ENCODE results near the gene SFMBT2. TPM values are rescaled to one million over a fixed set of nuclear protein-coding genes. Genes with fewer than 3 reads are reported as not detected.

Gene SFMBT2
- total and polyA plus RNA-seq, 8 donors, result 4.1 to 12.6 (median 5.2) TPM

DNA sequence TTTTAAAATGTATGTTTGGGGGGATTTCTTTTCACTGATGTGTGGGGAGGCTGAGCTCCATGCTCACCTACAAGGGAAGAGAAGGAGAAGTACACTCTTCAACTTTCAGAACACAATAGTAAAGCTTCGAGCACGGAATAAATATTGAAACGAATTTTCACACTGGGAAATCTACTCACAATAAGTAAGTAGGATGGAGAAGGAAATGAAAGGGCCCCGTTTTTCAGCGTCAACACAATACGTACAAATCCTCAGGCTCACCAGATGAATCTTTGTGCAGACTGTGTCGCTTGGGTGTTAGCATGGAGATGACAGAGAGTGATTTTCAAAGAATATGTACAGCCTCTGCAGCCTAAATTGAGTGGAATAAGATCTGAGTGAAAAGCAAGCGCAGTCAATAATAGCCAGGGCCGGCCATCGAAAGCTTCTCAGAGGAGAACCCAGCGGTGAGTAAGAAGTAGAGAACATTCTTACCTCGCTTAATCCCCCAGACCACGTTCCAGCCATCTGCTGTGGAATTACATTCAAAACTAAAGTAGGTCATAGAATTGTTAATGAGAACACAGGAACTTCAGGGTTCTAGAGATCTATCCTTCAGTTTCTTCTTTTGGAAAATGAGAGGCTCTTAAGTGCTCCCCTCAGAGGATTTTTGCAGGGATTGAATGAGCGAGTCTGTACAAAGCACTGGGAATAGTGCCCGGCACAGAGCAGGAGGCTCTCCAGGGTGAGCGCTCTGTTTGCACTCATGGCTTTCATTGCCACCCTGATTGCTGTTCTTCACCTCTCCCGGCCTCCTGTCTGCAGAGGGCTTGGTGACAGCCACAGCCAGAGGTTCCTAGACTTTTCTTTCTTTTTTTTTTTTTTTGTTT lies 292.8 kb downstream of the SFMBT2 start:
- H3K27me3 ChIP-seq, result no peaks in the 10 kb centered on the region
- no peaks in the 10 kb centered on the region for H3K36me3 ChIP-seq
- no peak for DNase-seq
- TF ChIP-seq, protein P1, sequence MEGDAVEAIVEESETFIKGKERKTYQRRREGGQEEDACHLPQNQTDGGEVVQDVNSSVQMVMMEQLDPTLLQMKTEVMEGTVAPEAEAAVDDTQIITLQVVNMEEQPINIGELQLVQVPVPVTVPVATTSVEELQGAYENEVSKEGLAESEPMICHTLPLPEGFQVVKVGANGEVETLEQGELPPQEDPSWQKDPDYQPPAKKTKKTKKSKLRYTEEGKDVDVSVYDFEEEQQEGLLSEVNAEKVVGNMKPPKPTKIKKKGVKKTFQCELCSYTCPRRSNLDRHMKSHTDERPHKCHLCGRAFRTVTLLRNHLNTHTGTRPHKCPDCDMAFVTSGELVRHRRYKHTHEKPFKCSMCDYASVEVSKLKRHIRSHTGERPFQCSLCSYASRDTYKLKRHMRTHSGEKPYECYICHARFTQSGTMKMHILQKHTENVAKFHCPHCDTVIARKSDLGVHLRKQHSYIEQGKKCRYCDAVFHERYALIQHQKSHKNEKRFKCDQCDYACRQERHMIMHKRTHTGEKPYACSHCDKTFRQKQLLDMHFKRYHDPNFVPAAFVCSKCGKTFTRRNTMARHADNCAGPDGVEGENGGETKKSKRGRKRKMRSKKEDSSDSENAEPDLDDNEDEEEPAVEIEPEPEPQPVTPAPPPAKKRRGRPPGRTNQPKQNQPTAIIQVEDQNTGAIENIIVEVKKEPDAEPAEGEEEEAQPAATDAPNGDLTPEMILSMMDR (IDR thresholded peaks at IDR 0.05), result no peak
- no peaks in the 10 kb centered on the region for H3K9me3 ChIP-seq
- H3K4me3 ChIP-seq, result no peak overlapping the region
- no peak overlapping the region for H3K27ac ChIP-seq
- intact Hi-C loops (cut with DNase I), result no loop called here
- H3K4me1 ChIP-seq, result peaks cover 0 to 6% of the 10 kb centered on the region in 2 donors
- ATAC-seq, result no peak

DNA sequence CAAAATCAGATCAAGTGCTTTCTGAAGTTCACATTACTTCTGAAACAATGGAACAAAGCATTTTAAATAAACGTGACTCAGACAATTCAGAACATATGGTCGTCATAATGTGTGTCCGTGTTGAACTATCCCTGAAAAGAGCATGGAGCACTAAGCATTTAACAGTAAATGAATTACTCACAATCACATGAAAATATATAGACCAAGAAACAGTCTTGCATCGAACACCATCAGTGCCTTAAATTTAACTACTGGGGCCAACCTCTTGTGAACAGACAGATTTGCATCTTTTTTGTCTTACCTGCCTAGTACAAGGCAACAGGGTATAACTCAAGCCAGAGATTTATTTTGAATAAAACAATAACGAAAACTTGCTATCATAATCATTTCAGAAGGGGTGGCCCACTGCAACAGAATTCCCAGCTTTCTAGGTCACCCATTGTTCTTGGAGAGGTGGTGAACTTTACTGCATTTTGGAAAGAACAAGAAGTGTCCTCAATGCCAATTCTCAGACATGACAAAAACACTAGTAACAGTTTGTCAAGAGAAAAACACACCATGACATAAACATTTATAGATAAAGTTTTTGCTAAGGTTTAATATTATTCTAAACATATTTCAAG lies 293.5 kb downstream of the SFMBT2 start:
- Histone ChIP-seq H3K4me3 (no peak overlapping the region), H3K4me1 (peaks cover 0 to 6% of the 10 kb centered on the region in 2 donors), H3K36me3 (no peaks in the 10 kb centered on the region), H3K9me3 (no peaks in the 10 kb centered on the region), H3K27me3 (no peaks in the 10 kb centered on the region), H3K27ac (no peak overlapping the region)
- intact Hi-C loops (cut with DNase I), result no loop called here
- DNase-seq, result no peak
- TF ChIP-seq, protein P1 (IDR thresholded peaks at IDR 0.05), result no peak
- no peak for ATAC-seq

DNA sequence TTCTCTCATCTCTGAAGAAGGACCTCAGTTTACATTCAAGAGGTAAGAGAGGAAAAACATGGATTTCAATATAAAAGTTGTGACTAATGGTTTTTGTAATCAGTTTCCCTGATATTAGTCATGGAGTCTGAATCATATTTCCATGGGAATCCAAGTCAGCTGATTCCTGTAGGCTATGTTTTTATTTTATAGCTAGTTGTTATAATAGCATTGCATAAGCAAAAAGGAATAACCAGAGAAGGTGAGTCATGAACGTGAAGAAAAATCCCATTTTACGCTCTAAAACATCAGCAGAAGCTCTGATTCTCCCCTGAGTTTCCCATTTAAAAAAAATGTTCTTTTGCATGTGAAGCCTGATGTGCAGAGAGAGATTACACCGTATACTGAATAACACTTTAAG lies 299.3 kb downstream of the SFMBT2 start:
- intact Hi-C loops (cut with DNase I), result no loop called here
- no peak for DNase-seq
- H3K4me1 ChIP-seq, result no peaks in the 10 kb centered on the region
- TF ChIP-seq, protein P1 (IDR thresholded peaks at IDR 0.05), result no peak
- H3K27me3 ChIP-seq, result no peaks in the 10 kb centered on the region
- H3K4me3 ChIP-seq, result no peak overlapping the region
- no peaks in the 10 kb centered on the region for H3K9me3 ChIP-seq
- ATAC-seq, result no peak
- H3K36me3 ChIP-seq, result no peaks in the 10 kb centered on the region
- H3K27ac ChIP-seq, result no peak overlapping the region

DNA sequence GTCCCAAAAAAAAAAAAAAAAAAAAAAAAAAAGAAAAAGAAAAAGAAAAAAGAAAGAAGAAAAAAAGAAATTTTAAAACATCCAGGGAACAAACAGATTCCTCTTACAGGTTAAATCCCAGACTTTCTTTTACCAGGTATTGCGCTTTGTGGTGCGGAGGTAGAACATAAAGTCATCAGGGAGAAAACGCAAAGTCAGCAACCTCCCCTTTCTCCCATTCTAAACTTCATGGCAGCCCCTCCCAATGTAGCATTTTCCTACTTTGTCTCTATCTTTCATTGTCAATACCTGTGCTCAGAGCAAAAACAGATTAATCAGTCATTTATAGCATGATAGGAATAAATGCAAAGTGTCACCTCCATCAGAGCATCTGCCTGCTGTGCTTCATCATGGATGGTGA lies 299.7 kb downstream of the SFMBT2 start:
- no peaks in the 10 kb centered on the region for H3K4me1 ChIP-seq
- H3K27ac ChIP-seq, result no peak overlapping the region
- DNase-seq, result no peak
- no peaks in the 10 kb centered on the region for H3K9me3 ChIP-seq
- H3K27me3 ChIP-seq, result no peaks in the 10 kb centered on the region
- H3K36me3 ChIP-seq, result no peaks in the 10 kb centered on the region
- no peak overlapping the region for H3K4me3 ChIP-seq
- no peak for ATAC-seq
- intact Hi-C loops (cut with DNase I), result no loop called here
- TF ChIP-seq, protein P1 (IDR thresholded peaks at IDR 0.05), result no peak

All from left lung (tissue), 10 donors.